Panc1 (cell line): ENCODE data around the gene CILP2. TPM values are rescaled to one million over a fixed set of nuclear protein-coding genes. Genes with fewer than 3 reads are reported as not detected.

ENCODE experiments used
- ATAC-seq: fragments of 200-7000 bp; cut with Tn5 transposase; 2 replicates; pipeline ENCODE4 v1.9.1; 2020; ENCODE audit warnings: mild to moderate bottlenecking, moderate library complexity
- BruUV-seq: library from RNA; stranded (reverse); fragments of 400-500 nt; replicated peaks from 2 replicates; lab custom pipeline; 2021; lab: Mats Ljungman, UMichigan
- CTCF ChIA-PET: fragments of 300-600 bp; sonication (Branson Sonifier 250); formaldehyde crosslinking; loops from one replicate; lab custom pipeline; 2022; ENCODE audit warnings: antibody characterized with exemption; lab: Charles Lee
- POLR2A ChIA-PET: fragments of 300-600 bp; sonication (Branson Sonifier 250); formaldehyde crosslinking; loops from one replicate; lab custom pipeline; 2022; ENCODE audit warnings: antibody characterized with exemption; lab: Charles Lee
- DNase-seq: peaks from one replicate; pipeline ENCODE4 v3.0.0-alpha.2; 2010; ENCODE audit warnings: low read depth, low spot score
- H3K27ac ChIP-seq: 2 replicates; pipeline ENCODE4 v1.5.1; 2011; ENCODE audit warnings: mild to moderate bottlenecking, low read length, inconsistent platforms
- H3K27me3 ChIP-seq: fragments of 200-500 bp; sonication (Bioruptor generic); 2 replicates; pipeline ENCODE4 v1.6.0; 2014; ENCODE audit warnings: low read length, inconsistent platforms; ENCODE audit not compliant: control insufficient read depth, insufficient read depth
- H3K36me3 ChIP-seq: fragments of 200-500 bp; sonication (Bioruptor generic); 2 replicates; pipeline ENCODE4 v1.5.1; 2014; ENCODE audit warnings: inconsistent platforms, mild to moderate bottlenecking, low read length, moderate library complexity; ENCODE audit not compliant: control insufficient read depth, insufficient read depth
- H3K4me1 ChIP-seq: 2 replicates; pipeline ENCODE4 v1.5.1; 2011; ENCODE audit warnings: inconsistent platforms, mild to moderate bottlenecking, low read length, moderate library complexity; ENCODE audit not compliant: control insufficient read depth, insufficient read depth
- H3K4me3 ChIP-seq, 2 experiments: 2 replicates each; pipeline ENCODE4 v1.5.1; 2011 to 2012; ENCODE audit warnings: low read depth in 2 of 2, low read length in 2 of 2, mild to moderate bottlenecking in 2 of 2, inconsistent platforms in 1 of 2, moderate library complexity in 1 of 2
- H3K9me3 ChIP-seq: fragments of 200-500 bp; sonication (Bioruptor generic); 2 replicates; pipeline ENCODE4 v1.5.1; 2014; ENCODE audit warnings: low read depth, mild to moderate bottlenecking, inconsistent platforms, low read length, moderate library complexity; ENCODE audit not compliant: control insufficient read depth, insufficient read depth
- POLR2AphosphoS5 ChIP-seq: IDR thresholded peaks from 2 replicates; pipeline ENCODE4 v1.6.1; 2012; ENCODE audit warnings: mild to moderate bottlenecking, low read depth, low read length, moderate library complexity
- SIN3A ChIP-seq: IDR thresholded peaks from 2 replicates; pipeline ENCODE4 v1.6.1; 2012; ENCODE audit warnings: low read depth, mild to moderate bottlenecking, low read length, moderate library complexity, borderline replicate concordance; ENCODE audit not compliant: insufficient read depth
- TCF7L2 ChIP-seq: IDR thresholded peaks from 2 replicates; pipeline ENCODE4 v1.6.1; 2011; ENCODE audit warnings: mild to moderate bottlenecking, low read depth, low read length, inconsistent platforms
- in situ Hi-C: cut with HindIII; loops from 2 replicates; pipeline ENCODE4 v1.10.0; 2016; ENCODE audit warnings: low sequenced_read_pairs, low pct_unique_long_range_greater_than_20kb
- intact Hi-C: fragments of 100-400 bp; cut with micrococcal nuclease; formaldehyde crosslinking; loops from one replicate; pipeline ENCODE4 v1.10.0; 2022; ENCODE audit not compliant: unreplicated experiment
- total RNA-seq: library from RNA; stranded (reverse); gene quantifications from one replicate; pipeline ENCODE4 v1.2.1, GENCODE V29; 2021; ENCODE audit not compliant: unreplicated experiment
- TF ChIP-seq, protein P1 (sequence below), 2 experiments: IDR thresholded peaks; 2 replicates each; pipeline ENCODE4 v1.6.1; 2011 to 2012; ENCODE audit warnings: low read depth in 2 of 2, control low read depth in 1 of 2, low read length in 1 of 2, mild to moderate bottlenecking in 1 of 2, moderate library complexity in 1 of 2; ENCODE audit not compliant: insufficient read depth in 1 of 2
- TF ChIP-seq, protein P2 (sequence below): fragments of 450-650 bp; IDR thresholded peaks from 2 replicates; pipeline ENCODE4 v1.5.1; 2017; ENCODE audit warnings: mild to moderate bottlenecking

CILP2 gene
- total RNA-seq, 1 experiment from 2014 or later, result 0.46 TPM

DNA sequence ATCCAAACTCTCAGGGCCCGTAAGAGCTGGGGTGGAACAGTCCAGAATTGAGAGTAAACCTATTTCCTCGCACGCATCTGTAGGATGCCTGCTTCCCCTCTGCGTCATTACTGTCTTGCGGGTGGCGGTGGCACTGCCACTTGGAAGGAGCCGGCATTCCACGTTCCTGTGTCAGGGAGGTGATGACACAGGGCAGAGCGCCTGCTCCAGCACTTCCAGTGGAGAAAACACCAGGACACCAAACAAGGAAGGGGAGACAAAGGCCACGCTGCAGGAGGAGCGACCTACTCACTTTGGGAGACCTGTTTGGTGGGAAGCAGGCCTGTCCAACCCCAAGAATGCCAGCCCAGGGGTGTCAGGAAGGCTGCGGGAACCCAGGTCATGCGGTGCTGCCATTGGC is 43.3 kb downstream of the CILP2 start:
- BruUV-seq, result no TSS peak
- H3K4me1 ChIP-seq, result no peaks in the 10 kb centered on the region
- DNase-seq, result no peak
- H3K27me3 ChIP-seq, result no peaks in the 10 kb centered on the region
- no peak overlapping the region for H3K27ac ChIP-seq
- in situ Hi-C loops, result no loop called here
- ChIA-PET POLR2A (no interaction called here), CTCF (no interaction called here)
- H3K36me3 ChIP-seq, result no peaks in the 10 kb centered on the region
- no peak for TF ChIP-seq TCF7L2
- TF ChIP-seq, protein P1, sequence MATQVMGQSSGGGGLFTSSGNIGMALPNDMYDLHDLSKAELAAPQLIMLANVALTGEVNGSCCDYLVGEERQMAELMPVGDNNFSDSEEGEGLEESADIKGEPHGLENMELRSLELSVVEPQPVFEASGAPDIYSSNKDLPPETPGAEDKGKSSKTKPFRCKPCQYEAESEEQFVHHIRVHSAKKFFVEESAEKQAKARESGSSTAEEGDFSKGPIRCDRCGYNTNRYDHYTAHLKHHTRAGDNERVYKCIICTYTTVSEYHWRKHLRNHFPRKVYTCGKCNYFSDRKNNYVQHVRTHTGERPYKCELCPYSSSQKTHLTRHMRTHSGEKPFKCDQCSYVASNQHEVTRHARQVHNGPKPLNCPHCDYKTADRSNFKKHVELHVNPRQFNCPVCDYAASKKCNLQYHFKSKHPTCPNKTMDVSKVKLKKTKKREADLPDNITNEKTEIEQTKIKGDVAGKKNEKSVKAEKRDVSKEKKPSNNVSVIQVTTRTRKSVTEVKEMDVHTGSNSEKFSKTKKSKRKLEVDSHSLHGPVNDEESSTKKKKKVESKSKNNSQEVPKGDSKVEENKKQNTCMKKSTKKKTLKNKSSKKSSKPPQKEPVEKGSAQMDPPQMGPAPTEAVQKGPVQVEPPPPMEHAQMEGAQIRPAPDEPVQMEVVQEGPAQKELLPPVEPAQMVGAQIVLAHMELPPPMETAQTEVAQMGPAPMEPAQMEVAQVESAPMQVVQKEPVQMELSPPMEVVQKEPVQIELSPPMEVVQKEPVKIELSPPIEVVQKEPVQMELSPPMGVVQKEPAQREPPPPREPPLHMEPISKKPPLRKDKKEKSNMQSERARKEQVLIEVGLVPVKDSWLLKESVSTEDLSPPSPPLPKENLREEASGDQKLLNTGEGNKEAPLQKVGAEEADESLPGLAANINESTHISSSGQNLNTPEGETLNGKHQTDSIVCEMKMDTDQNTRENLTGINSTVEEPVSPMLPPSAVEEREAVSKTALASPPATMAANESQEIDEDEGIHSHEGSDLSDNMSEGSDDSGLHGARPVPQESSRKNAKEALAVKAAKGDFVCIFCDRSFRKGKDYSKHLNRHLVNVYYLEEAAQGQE (IDR thresholded peaks at IDR 0.05; ENCODE audit: insufficient read depth in 1 of 2, low read depth in 2 of 2, low read length in 1 of 2), result no peak
- TF ChIP-seq, protein P2, sequence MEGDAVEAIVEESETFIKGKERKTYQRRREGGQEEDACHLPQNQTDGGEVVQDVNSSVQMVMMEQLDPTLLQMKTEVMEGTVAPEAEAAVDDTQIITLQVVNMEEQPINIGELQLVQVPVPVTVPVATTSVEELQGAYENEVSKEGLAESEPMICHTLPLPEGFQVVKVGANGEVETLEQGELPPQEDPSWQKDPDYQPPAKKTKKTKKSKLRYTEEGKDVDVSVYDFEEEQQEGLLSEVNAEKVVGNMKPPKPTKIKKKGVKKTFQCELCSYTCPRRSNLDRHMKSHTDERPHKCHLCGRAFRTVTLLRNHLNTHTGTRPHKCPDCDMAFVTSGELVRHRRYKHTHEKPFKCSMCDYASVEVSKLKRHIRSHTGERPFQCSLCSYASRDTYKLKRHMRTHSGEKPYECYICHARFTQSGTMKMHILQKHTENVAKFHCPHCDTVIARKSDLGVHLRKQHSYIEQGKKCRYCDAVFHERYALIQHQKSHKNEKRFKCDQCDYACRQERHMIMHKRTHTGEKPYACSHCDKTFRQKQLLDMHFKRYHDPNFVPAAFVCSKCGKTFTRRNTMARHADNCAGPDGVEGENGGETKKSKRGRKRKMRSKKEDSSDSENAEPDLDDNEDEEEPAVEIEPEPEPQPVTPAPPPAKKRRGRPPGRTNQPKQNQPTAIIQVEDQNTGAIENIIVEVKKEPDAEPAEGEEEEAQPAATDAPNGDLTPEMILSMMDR, result no peak
- TF ChIP-seq SIN3A, result no peak
- no peak for TF ChIP-seq POLR2AphosphoS5
- H3K4me3 ChIP-seq, result no peak overlapping the region
- ATAC-seq, result no peak
- intact Hi-C loops, result no loop called here
- no peaks in the 10 kb centered on the region for H3K9me3 ChIP-seq

DNA sequence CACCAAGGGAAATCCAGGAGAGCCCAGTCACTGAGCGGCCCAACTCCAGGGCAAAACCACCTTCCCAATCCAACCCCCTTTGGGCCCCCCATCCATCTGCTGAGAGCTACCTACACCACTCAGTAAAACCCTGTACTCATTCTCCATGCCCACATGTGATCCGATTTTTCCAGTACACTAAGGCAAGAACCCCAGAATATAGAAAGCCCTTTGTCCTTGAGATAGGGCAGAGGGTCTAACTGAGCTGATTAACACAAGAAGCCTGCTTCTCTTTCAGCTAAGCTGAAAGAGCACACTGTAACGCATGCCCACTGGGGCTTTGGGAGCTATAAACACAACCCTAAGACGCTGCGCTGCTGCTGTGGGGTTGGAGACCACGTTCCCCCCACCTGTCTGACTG is 44.4 kb downstream of the CILP2 start:
- BruUV-seq, result no TSS peak
- CTCF ChIA-PET, result no interaction called here
- intact Hi-C loops, result no loop called here

More for the DNA sequence above, 44.4 kb downstream of the CILP2 start:
- in situ Hi-C loops, result no loop called here
- no peak overlapping the region for H3K27ac ChIP-seq
- TF ChIP-seq, protein P2, result no peak
- no peak for TF ChIP-seq POLR2AphosphoS5
- no peak for TF ChIP-seq SIN3A
- no peaks in the 10 kb centered on the region for H3K4me1 ChIP-seq
- no peak overlapping the region for H3K4me3 ChIP-seq
- H3K27me3 ChIP-seq, result no peaks in the 10 kb centered on the region
- DNase-seq (no peak), ATAC-seq (no peak)
- no peaks in the 10 kb centered on the region for H3K36me3 ChIP-seq
- POLR2A ChIA-PET, result interaction anchor here (0.6 kb wide), 1 partner anchor 190 kb away, joined by 3 read pairs; no protein-coding TSS in a partner anchor
- no peaks in the 10 kb centered on the region for H3K9me3 ChIP-seq
